Amygdala (tissue), 56 donors: ENCODE measurements around the gene ARHGEF9.
"Not testable (repeated sequence)": the region's sequence is repeated elsewhere in the genome, so short reads cannot be mapped to it uniquely, and the experiment has no call there.

ENCODE experiments used
- DNase-seq, 56 donors: peaks; one replicate each; lab custom pipeline; 2025; lab: John Stamatoyannopoulos, UW

The ARHGEF9 gene

DNA sequence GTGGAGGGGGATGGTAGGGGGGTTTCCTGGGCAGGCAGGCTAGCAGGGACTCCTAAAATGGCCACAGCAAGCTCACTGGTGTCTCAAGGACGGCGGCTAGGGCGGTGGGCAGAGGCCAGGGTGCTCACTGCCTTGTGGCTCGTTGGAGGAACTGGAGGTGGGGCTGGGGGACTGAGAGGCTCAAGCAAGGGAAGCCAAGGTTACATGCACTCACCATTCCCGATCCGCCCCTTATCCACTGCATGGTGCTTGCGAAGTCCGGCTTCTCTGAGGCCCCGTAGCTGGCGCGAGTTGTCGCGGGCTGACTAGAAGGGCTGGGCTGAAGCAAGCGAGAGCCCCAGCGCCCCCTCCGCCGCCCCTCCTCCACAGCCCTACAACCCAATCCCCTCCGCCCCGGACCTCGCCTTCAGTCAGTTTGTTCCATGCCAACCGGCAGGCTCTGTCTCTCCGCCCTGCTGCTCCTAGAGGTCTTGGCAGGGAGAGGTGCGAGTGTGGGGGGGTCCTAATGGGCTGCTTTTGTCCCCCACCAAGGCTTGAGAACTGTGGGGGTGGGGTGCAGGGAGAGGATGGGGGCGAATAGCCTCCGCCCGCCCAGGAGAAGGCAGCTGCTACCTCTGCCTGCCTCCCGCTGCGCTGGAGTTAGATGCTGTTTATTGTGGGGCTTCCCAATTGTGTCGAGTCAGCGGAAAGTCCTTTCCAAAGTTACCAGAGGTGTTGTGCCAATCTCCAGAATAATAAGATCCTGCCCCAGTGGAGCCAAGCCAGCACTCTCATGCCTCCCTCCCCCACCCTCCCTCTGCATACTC is at the start of gene ARHGEF9:
Gene ARHGEF9 (minus strand): TSS at position 313 of the 806 bp plus-strand sequence. CDS start 69 bp downstream, at position 244.
- DNase-seq = peak in 37 of 56 donors; percentile 0 to 42 (median 13)

DNA sequence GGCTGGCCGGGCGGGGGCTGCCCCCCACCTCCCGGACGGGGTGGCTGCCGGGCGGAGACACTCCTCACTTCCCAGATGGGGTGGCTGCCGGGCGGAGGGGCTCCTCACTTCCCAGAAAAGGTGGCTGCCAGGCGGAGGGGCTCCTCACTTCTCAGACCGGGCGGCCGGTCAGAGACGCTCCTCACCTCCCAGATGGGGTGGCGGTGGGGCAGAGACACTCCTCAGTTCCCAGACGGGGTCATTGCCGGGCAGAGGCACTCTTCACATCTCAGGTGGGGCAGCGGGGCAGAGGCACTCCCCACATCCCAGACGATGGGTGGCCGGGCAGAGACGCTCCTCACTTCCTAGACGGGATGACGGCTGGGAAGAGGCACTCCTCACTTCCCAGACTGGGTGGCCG is 40.4 kb upstream of the ARHGEF9 start:
- not testable (repeated sequence) for DNase-seq

DNA sequence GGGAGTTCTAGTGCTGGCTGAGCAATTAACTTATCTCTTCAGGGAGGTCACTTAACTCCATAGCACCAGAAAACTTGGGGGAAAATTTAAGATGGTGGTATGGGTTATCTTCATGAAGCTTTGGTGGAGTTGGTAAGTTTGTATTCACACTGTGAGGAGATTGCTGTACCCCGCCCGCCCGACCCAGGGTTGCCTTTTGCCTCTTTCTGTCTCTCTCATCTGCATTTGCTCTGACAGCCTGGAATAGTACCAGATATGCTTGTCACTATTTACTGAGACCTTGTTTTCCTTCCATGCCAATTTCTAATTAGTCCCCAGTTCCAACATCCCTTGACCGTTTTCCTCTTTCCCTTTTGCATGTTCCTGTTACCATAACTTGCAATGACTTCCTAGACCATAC is 33.1 kb upstream of the ARHGEF9 start:
- no peak for DNase-seq

DNA sequence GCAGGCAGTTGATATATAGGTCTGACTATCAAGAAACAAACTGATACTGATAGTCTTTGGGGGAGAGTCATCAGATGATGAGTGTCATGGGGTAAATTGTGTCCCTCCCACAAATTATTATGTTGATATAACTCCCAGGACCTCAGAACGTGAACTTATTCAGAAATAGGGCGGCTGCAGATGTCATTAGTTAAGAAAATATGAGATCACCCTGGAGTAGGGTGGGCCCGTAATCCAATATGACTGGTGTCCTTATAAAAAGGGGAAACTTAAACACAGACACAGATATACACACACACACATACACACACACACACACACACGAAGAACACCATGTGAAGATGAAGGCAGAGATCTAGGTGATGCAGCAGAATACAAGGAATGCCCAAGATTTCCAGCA is 32.7 kb upstream of the ARHGEF9 start:
- no peak for DNase-seq

GRCh38 chrX:63812823-63813222 is 27.8 kb upstream of the ARHGEF9 start:
- no peak for DNase-seq

GRCh38 chrX:63810746-63811145 is 25.7 kb upstream of the ARHGEF9 start:
- DNase-seq = no peak

GRCh38 chrX:63809173-63809572 is 24.2 kb upstream of the ARHGEF9 start:
- peak in 8 of 56 donors; percentile 0 to 31 (median 2) for DNase-seq

GRCh38 chrX:63795406-63795805 is 10.4 kb upstream of the ARHGEF9 start:
- not testable (repeated sequence) for DNase-seq

GRCh38 chrX:63785708-63786040 is 660 bp upstream of the ARHGEF9 start:
- DNase-seq = no peak

DNA sequence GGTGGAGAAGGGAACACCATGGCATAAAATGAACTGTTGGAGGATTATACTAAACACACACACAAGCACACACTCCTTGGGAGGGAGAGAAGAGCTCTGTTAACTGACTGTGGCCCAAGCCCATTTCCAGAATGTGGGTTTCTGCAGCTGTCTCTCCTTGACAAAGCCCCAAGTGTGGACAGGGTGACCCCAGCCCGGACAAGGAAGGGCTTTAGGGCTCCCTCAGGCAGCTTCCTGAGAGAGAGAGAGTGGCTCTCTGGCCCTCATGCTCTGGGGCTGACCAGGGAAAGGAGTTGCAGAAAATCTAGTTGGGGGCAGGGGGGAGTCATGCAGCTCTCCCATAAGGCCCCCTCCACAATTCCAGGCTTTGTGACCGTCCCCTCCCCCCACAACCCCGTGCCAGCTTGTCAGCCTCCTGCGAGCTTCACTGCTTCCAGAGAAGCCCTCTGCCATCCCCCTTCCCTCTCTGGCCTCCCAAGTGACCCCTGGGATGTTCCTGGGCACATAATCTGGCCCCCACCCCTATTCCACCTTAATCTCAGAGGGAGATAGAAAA is 590 bp downstream of the ARHGEF9 start:
- peak in 9 of 56 donors; percentile 0 to 32 (median 13) for DNase-seq

GRCh38 chrX:63782515-63782914 is 2.5 kb downstream of the ARHGEF9 start:
- no peak for DNase-seq

DNA sequence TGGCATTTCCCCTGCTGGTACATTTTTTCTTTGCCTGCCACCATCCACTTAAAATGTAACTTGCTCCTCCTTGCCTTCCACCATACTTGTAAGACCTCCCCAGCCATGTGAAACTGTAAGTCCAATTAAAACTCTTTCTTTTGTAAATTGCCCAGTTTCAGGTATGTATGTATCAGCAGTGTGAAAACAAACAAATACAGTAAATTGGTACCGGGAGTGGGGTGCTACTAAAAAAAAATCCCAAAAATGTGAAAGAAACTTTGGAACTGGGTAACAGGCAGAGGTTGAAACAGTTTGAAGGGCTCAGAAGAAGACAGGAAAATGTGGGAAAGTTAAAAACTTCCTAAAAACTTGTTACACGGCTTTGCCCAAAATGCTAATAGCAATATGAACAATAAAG is 16.3 kb downstream of the ARHGEF9 start:
- DNase-seq = no peak

DNA sequence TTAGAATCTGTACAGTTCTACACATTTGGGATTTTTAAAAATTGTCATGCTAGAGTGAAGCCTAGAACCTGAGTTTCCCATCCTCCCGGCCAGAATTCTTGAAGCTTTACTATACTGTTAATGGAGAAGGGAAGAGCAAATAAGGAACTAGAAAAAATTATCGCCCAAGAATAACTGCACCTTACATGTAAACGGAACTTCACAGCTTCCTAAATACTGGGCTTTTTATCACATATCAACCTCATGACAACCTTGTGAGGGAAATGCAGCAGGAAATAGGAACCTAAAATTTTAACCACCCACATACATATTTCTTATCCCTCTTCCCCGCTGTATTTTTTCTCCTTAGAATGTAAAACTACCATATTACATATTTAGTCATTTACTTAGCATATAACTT is 19.3 kb downstream of the ARHGEF9 start:
- DNase-seq = no peak

DNA sequence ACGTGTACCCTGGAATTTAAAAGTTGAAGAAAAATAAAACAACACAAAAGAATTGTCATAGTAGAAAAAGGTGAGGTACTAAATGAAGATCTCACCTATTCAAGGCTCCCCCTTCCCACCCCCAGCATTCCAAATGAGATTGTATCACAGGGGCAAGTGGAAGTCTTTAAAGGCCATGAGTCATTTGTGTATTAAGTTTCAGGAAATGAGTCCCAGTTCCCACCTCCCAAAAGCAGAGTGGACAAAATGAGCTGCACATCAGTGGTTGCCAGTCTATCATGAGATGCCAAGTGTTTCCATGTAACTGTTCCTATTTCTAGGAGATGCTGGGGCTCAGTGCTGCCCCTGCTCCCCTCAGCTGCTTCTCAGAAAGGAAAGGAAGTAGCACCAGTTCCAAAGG is 20.1 kb downstream of the ARHGEF9 start:
- DNase-seq = no peak

GRCh38 chrX:63761639-63762038 is 23.4 kb downstream of the ARHGEF9 start:
- DNase-seq = no peak

DNA sequence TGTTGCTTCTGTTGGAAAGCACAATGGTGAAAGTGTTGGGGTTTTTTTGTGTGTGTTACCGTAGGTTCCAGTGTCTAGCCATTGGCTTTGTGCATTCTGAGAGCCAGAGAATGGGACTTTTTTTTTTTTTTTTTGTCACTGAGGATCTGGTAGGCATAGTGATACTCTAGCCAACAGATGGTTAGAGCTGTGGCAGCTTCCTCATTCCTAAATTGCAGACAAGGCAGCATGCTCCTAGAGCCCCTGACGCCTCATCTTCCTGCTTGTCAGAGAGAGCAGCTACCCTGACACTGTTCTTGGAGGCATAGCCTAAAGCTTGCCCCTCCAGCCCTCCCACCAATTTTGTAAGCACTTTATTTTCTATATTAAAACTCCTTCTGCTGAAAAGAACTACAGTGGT is 27.0 kb downstream of the ARHGEF9 start:
- peak in 6 of 56 donors; percentile 0 to 6 (median 2) for DNase-seq

DNA sequence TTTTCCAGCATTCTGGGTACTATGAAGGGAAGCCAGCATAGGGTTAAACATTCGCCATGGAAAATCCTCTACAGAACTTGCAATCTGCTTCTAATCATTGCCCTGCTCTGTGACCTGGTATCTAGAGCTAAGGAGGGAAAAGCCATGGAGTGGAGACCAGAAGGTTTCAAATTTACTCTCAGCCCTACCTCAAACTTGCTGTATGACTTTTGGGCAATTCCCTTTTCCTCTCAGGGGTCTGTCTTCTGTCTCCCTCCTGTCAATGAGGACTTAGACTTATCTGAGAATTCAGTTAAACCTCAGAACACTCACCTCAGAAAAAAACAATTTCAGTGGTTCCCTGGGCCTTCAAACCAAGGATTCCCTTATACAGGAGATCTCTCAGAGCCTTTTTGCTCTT is 29.1 kb downstream of the ARHGEF9 start:
- no peak for DNase-seq

- peak; percentile 10 to 95 (median 87) for DNase-seq
Observed at GRCh38 chrX:63754860-63755579, 30.0 kb downstream of the ARHGEF9 start.

- DNase-seq = peak in 10 of 56 donors; percentile 6 to 41 (median 35)
Observed at GRCh38 chrX:63754136-63754859, 30.7 kb downstream of the ARHGEF9 start.

DNA sequence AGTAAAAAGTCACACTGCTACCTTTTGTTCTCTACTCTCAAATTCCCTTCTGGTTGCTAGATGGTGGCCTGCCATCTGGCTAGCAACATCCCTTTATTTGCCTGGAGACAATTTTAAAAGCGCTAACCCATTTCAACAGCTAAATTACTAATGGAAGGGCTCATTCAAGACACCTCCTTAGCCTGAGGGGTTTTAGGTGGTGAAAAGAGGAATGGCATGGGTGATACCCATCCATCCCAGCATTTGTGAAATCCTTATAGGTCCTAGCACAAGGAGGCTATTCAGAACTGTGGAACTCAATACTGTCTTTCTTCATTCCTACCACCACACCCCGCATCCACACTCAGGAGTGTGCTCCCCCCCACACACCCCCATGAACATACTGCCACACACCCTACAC is 33.5 kb downstream of the ARHGEF9 start:
- DNase-seq = peak in 1 of 56 donors; percentile 10

GRCh38 chrX:63750811-63751210 is 34.2 kb downstream of the ARHGEF9 start:
- no peak for DNase-seq
